Thyroid gland (tissue), 4 donors: Measurements from ENCODE around the gene LIPF.

Source experiments
- CTCF ChIP-seq, 6 experiments: fragments of 200-600 bp in 3 of 6; fragments of 450-650 bp in 3 of 6; sonication (generic) in 3 of 6; IDR thresholded peaks; one replicate each; pipeline ENCODE4 v1.5.1; 2016 to 2019; ENCODE audit warnings: antibody characterized with exemption in 6 of 6, mild to moderate bottlenecking in 2 of 6, inconsistent platforms in 1 of 6, moderate library complexity in 1 of 6
- POLR2A ChIP-seq, 2 donors: fragments of 450-650 bp; IDR thresholded peaks; one replicate each; pipeline ENCODE4 v1.6.1; 2017; ENCODE audit warnings: antibody characterized with exemption in 2 of 2, mild to moderate bottlenecking in 2 of 2, moderate library complexity in 1 of 2

GRCh38 chr10:88652616-88653015 is 11.6 kb upstream of the LIPF start:
- no peak for TF ChIP-seq CTCF (IDR thresholded peaks at IDR 0.05)
- TF ChIP-seq POLR2A (IDR thresholded peaks at IDR 0.05) = no peak
